ENCODE measurements around the gene NMNAT2. TPM values are rescaled to one million over a fixed set of nuclear protein-coding genes. Genes with fewer than 3 reads are reported as not detected.

NMNAT2 gene
- total RNA-seq, 1 experiment from 2014 or later: 11.4 TPM

- H3K4me1 Mint-ChIP-seq: peaks cover 14 to 17% of the 10 kb centered on the region in 2 experiments; a peak in 3 of 4 replicates
- no peak overlapping the region for H2AFZ ChIP-seq (ENCODE audit: low read length)
- no peaks in the 10 kb centered on the region for H3K23me2 ChIP-seq (ENCODE audit: insufficient read length, low read depth, low read length, poor library complexity, severe bottlenecking)
- WGBS (ENCODE audit: extremely low coverage, insufficient read length, low lambda C conversion rate): no CpG with 5 or more reads among the region's 6 CpGs
- no peak overlapping the region for H2BK120ac ChIP-seq (ENCODE audit: low read depth, low read length, poor library complexity, severe bottlenecking)
- peaks cover 2 to 12% (median 4%) of the 10 kb centered on the region in 3 experiments; a peak in 5 of 7 replicates for H3K36me3 Mint-ChIP-seq (ENCODE audit: insufficient read depth in 1 of 3, low read depth in 3 of 3)
- H3K79me1 ChIP-seq (ENCODE audit: insufficient read depth, low read depth, low read length, poor library complexity, severe bottlenecking): no peaks in the 10 kb centered on the region
- H3K18ac ChIP-seq (ENCODE audit: insufficient read length, low read depth, low read length): no peak overlapping the region
- no peaks in the 10 kb centered on the region for H3K9me3 ChIP-seq (ENCODE audit: control insufficient read depth, low read depth, low read length)
- H2AK5ac ChIP-seq (ENCODE audit: insufficient read length, low read length): no peak overlapping the region
- peaks cover 4% of the 10 kb centered on the region; the same call in 1 of the 2 replicates for H3K4me1 ChIP-seq (ENCODE audit: insufficient read depth, low read length)
- H3K27ac ChIP-seq (ENCODE audit: insufficient read length, low read depth, low read length): no peak overlapping the region
- no peak overlapping the region for H3K14ac ChIP-seq (ENCODE audit: insufficient read depth, low read length)
- H3K79me2 ChIP-seq (ENCODE audit: insufficient read depth, low read length): no peaks in the 10 kb centered on the region
- no peak overlapping the region for H2BK20ac ChIP-seq (ENCODE audit: low read depth, low read length, poor library complexity, severe bottlenecking)
- DNase-seq: no peak
- H3K9ac ChIP-seq (ENCODE audit: extremely low read depth, insufficient read length, low read length): no peak overlapping the region
- no peak overlapping the region for H4K8ac ChIP-seq (replicated peaks; ENCODE audit: insufficient read length, low read depth, low read length)
- H3K27me3 ChIP-seq (ENCODE audit: insufficient read depth, low read length): no peaks in the 10 kb centered on the region
- no peak overlapping the region for H2BK15ac ChIP-seq (ENCODE audit: low read depth, low read length)
- no peak overlapping the region for H3K27ac Mint-ChIP-seq
- no peak overlapping the region for H2BK5ac ChIP-seq (ENCODE audit: insufficient read length, low read length)
- H2BK12ac ChIP-seq (ENCODE audit: insufficient read length, low read depth, low read length): no peak overlapping the region
- H3K4me2 ChIP-seq (ENCODE audit: insufficient read depth, insufficient read length, low read length): no peak overlapping the region
- no peak for TF ChIP-seq CTCF (conservative IDR thresholded peaks at IDR 0.05)
- H3K9me3 Mint-ChIP-seq: no peaks in the 10 kb centered on the region; a peak in 2 of 5 replicates
- no peak overlapping the region for H3K4ac ChIP-seq (ENCODE audit: low read depth, low read length)
- H4K20me1 ChIP-seq (ENCODE audit: control insufficient read depth, insufficient read depth, insufficient read length): no peaks in the 10 kb centered on the region
- H3K4me3 Mint-ChIP-seq: no peak overlapping the region
- no peak overlapping the region for H4K5ac ChIP-seq (ENCODE audit: insufficient read length, low read depth, low read length)
- H3K27me3 Mint-ChIP-seq (ENCODE audit: low read depth): peaks cover 2% of the 10 kb centered on the region; the same call in 1 of the 2 replicates
- H4K91ac ChIP-seq (ENCODE audit: insufficient read length, low read depth, low read length): no peak overlapping the region
- H3T11ph ChIP-seq (ENCODE audit: low read length): no peak overlapping the region
- H3K56ac ChIP-seq (ENCODE audit: insufficient read length, low read depth, low read length): no peak overlapping the region
- H3K23ac ChIP-seq (ENCODE audit: insufficient read length, low read depth, low read length): no peak overlapping the region
These were observed 61.5 kb downstream of the NMNAT2 start for GRCh38 chr1:183356534-183357182.
